Stimulated activated naive CD4-positive, alpha-beta T cell (primary cell): ENCODE results near the gene BACE2.
"Not testable (repeated sequence)": the region's sequence is repeated elsewhere in the genome, so short reads cannot be mapped to it uniquely, and the experiment has no call there.

ENCODE experiments used
- DNase-seq, 6 experiments: peaks; one replicate each; lab custom pipeline; 2025; lab: John Stamatoyannopoulos, UW

BACE2 gene

DNA sequence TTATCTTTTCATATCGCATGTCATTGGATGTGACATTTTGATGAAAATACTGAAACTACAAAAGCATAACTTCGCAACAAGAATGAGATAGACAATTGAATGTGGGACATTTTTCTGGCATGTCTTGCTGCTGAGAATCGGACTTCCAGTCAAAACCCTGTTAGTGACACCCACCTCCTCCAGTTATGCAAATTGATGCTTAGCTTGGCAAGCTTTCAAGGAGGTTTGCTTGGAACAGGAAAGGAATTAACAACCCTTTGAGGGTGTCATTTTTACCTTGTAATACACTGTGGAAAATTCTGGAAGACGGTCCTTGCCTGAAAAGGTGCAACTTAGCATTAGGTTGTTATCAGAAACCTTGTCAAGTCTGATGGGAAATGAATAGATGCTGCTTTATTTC, 109.9 kb downstream of the BACE2 start:
- no peak for DNase-seq

DNA sequence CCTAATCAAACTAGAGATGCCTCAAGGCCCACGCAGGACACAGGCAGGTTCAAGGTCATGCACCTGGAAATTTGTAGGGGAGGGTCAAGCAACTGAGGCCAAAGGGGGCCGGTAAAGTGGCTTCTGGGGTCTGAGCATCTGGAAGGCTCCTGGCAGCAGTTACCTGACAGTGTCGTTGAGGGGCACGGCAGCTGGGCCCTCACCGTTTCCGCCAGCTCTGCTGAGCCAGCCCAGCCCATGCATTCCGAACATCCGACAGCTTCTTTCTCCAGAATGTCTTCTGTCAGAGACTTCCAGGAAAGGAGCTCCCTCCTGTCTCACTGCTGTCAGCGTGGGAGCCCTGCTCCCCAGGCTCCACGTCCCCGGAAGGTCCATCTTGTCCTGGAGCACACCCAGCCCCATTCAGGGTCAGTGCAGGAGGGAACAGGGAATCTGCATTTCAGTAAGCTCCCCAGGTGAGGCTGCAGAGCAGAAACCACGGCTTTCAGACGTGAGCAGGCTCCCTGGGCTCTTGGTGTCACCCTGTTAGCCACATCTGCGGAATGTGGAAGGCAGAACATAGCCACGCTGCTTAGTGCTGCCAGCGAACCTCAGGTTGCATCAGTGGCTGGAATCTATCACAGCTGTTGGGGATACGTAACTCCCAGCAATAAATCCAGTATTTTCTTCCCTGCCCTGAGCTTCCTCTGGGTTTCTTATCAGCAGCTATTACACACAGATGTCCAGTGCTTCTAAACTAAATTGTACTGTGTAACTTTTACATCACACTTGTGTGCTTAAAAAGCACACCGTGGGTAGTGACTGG, 112.4 kb downstream of the BACE2 start:
- no peak for DNase-seq

DNA sequence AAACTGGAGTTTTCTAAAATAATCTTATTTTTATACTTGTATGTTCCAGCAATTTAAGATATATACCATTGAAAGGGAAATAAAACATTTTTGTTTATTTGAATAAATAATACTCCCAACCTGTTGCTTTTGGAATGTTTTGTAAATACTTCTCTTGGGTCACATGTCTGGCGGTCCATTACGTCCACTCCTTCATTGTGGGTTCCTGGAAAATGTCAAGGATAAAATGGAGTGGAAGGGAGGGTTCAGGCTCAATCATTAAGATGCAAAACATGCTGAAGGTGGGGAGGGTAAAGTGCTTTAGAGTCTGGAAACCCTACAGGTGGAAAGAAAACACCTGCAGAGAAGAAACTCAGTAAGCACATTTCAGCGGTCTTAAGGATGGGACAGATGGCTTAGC, 114.5 kb downstream of the BACE2 start:
- DNase-seq, result no peak

DNA sequence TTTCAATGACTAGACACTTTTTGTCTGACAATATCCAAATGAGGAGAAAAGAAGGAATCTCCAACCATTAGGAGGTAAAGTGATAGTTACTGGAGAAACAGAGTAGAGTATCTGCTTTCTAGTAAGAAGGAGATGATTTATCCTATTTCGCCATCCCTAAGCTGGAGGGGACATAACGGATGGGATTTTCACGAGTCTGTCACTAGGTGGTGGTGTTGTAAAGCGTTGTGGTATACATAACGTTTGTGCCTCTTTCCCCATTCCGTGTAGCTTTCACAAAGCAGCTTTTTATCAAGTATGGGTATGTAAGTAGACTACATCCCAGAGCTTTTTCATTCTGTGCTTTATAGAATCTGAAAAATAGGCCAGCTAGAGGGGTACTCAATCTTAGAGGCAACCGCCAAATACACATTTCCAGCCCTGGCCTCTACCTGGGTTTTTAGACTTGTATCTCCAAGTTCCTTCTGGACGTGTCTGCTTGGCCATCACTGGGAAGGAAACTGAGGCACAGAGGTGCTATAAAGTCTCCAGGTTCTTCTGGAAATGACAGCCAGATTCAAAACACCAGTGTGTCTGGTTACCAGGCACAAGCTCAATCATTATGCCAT, 115.4 kb downstream of the BACE2 start:
- DNase-seq, result peak in 5 of 6 experiments; percentile 20 to 80 (median 35)

DNA sequence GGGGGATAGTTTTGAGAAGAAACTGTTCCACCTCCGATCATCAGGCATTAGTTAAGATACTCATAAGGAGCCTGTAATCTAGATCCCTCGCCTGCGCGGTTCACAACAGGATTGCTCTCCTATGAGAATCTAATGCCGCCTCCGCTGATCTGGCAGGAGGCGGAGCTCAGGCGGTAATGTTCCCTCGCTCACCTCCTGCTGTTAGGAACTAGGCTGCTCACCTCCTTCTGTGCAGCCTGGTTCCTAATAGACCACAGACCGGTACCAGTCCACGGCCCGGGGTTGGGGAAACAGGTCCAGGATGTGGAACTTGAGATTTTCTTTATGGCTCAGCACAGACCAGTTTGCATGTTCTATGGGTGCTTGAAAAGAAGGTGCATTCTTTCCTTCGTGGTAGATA, 121.5 kb downstream of the BACE2 start:
- no peak for DNase-seq

DNA sequence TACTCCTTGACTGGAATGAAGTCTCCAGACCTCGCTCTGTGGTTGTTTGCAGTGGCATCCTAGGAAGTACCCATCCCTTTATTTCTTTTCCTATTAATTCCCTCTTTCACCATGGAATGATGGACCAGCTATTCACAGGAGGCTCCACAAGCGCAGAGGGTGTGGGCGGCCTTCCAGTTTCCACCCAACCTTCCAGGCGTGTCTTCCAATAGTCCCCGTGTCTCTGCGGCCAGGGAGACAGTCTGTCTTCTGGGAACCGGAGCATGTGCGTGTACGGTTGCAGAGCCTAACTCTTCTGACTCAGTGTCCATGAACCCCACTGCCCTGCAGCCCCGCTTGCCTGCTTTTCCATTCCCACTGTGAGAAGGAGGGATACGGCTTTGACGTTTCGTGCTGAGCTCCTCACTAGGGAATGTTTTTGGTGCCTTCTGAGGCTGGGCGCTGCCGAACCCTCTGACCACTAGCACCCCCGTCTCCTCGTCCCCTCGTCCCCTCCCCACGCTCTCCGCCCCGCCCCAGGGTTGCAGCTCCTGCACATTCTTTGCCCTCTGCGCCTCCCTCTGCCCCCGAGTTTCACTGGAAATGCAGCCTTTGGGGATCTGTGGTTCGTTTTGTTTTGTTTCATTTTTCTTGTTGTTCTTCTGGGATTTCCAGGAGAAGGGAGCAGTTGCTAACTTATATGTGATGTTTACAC, 122.3 kb downstream of the BACE2 start:
- no peak for DNase-seq

DNA sequence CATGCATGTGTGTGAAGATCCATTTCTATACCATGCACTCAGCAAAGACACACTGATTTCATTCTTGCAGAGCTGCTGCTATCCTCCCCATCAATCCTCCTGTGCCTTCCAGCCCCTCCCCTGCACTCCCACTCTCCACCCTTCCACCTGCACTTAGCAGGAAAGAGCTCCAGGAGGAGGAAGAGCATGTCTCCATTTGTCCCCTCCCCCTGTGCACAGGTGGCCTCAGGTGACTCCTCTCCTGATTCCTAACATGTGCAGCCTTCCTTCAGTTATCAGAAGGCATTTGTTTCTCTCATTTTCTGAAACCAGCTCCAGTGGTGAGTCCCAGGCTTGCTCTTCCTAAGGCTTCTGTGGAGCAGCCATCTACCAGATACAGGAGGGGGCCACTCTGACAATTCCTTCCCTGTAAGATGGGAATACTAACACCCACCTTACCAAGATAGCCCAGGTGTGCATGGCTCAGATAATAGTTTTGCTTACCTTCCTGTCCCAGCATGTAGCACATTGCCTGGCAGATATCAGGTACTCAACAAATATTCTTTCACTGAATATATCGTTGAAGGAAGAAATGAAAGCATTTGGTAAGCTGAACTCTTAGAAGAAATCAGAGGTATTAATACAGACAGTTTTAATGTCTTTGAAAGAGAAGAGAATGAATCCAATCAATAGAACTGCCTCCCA, 126.7 kb downstream of the BACE2 start:
- no peak for DNase-seq

DNA sequence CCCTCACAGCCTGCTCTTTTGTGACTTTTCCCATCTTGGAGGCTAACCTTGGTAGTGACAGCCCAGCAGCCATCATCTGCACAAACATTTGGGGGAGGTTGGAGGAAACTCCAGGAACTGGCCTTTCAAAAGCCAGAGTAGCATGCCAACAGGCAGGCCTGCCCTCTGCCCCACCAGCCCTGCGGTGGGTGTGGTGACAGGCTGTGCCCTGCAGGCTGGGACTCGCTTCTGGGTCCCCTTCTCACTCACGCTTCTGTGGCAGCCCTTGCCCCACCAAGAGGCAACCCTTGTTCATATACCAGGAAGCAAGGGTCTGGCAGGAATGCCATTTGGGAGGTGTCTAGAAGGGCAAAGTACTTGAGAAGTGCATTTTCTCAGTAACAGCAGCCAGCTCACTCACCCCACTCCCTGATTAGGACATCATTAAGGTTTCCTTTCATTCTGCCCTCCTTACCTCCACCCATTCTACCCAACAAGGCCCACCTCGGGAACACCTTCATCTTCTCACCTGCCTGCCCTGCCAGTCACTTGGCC, 127.8 kb downstream of the BACE2 start:
- DNase-seq, result no peak

DNA sequence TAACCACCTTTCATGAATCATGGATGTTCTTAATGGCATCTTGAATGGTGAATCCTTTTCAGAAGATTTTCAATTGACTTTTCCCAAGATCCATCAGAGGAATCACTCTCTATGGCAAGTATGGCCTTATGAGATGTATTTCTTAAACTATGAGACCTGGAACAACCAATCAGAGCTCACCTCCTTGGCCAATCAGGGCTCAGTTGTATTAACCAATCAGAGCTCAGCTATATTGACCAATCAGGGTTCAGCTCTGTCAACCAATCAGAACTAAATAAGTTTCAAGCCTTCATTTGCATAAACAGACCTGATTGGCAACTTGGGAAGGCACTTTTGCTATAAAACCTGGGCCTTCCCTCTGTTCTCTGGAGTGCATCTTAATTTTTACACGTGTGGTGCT, 135.0 kb downstream of the BACE2 start:
- DNase-seq, result no peak

DNA sequence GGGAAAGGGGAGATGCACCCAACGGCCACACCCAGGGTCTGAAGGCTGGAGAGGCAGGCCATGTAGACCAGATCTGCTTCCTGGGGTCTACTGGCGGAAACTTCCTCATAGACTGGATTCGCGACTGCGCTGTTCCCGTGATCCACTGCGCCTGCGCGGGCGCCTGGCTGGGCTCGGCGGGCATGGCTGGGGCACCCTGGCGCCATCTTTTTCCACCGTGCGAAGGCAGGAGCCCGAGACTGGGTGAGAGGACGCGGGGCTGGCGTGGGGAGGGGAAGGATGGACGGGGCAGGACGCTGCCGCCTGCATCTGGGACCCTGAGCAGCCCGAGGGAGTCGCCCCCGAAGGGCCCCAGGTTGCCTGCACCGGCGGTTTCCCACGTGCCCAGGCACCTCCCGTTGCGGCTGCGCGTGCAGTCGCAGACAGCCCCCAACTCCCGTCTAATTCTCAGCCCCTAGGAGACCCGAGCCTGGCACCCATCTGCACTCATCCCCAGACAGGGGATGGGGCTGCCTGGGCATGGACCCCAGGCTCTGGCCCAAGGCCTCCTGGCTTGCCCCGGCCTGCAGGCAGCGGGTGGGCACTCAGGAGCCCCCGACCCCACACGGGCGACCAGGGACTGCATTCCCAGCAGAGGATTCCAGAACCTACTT, 136.2 kb downstream of the BACE2 start:
- no peak for DNase-seq

DNA sequence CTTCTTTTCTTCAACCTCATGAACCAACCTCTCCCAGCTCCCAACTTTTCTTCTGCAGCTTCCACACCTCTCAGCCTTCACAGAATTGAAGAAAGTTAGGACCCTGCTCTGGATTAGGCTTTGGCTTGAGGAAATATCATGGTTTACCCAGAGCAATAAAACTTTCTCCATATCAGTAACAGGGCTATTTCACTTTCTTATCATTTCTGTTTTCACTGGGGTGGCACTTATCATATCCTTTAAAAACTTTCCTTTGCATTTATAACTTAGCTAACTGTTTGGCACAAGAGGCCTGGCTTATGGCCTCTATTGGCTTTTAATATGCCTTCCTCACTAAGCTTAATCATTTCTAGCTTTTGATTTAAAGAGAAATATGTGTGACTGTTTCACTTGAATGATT, 139.3 kb downstream of the BACE2 start:
- no peak for DNase-seq

DNA sequence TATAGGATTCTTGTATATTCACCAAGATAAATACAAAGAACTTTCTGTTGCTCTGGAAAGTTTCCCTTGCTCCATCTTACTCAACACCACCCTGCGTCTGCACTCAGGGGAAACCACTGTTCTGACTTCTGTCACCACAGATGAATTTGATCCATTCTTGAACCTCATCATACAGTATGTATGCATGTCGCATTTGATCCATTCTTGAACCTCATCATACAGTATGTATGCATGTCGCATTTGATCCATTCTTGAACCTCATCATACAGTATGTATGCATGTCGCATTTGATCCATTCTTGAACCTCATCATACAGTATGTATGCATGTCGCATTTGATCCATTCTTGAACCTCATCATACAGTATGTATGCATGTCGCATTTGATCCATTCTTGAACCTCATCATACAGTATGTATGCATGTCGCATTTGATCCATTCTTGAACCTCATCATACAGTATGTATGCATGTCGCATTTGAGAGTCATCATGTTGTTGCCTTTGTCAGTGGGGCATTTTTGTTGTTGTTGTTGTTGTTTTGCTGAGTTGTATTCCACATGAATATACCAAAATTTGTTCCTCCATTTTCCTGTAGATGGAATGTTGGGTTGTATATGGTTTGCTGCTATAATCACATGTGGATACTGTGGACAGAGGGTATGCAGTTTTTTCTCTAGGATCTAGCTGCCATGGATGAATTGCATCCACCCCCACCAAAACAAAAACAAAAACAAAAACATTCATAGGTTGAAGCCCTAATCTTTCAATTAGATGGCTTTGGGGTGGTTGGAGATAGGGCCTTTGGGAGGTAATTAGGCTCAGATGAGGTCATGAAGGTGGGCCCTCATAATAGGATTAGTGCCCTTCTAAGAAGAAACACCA, 145.6 kb downstream of the BACE2 start:
- DNase-seq, result not testable (repeated sequence)

DNA sequence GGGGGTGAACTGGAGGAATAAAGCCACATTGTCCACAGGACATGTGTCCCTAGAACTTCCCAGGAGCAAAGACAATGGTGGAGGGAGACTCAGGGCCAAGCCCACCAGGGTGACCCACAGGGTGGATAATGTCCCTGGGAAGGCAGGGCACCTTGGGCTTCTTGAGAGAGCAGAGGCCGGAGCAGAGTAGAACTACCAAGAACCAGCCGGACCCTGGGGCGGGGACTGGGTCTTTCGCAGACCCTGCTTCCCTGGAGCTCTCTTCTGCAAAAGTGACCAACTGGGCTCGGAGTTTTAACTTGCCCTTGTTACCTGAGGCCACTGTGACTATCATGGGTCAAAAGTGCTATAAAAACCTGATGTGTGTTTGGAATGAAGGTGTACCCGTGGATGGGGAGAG, 147.8 kb downstream of the BACE2 start:
- no peak for DNase-seq

DNA sequence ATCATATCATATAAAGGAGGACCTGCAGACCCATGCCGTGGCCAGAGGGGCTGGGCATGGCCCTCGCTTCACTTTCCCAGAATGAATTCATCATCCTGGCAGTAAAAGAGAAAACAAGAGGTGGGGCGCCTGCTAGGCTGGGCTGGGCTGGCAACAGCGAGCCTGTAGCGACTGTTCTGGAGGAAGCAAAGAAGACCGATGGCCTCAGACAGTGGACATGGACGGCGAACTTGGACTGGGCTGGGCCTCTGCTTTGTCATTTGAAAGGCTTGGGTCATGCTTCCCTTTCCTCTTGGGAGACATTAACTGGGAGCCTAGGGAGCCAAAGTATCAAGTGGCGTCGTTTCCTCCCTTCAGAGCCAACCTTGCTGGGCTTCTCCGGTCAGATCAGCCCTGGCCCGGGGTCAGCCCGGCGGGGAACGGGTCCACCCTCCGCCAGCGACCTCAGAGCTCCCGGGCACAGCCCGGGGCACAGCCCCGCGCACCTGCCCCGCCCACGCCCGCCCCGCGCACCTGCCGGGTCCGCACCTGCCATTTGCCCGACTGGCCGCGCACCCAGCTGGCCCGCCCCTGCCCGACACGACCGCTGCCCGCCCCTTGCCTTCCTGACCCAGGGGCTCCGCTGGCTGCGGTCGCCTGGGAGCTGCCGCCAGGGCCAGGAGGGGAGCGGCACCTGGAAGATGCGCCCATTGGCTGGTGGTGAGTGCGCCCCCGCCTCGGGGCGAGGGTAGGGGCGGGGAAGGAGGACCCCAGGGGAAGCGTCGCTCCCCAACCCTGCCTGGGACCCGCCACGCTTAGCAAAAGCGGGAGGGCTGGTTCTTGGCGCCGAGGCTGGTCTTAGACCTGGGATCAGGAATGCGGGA, 148.5 kb downstream of the BACE2 start, which contains the start of gene FAM3B:
Gene FAM3B, plus strand, starts transcription at position 602 of the 863 bp plus-strand sequence. Its CDS starts 79 bp downstream, at position 681.
- no peak for DNase-seq

DNA sequence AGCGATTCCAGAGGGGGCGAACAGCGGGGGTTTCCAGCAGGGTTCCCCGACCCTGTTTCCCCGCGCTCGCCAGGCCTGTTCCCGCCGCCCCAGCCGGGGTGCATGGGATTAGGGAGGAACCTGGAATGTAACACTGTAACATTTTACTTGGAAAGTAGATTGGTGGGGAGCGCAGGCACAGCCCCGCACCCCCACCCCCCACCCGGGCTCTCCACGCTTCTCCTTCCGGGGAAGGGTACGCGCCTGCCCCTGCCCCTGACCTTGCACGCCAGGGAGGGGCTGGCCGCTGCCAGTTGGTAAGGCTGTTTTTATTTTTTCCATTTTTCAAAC, 149.1 kb downstream of the BACE2 start:
- no peak for DNase-seq

DNA sequence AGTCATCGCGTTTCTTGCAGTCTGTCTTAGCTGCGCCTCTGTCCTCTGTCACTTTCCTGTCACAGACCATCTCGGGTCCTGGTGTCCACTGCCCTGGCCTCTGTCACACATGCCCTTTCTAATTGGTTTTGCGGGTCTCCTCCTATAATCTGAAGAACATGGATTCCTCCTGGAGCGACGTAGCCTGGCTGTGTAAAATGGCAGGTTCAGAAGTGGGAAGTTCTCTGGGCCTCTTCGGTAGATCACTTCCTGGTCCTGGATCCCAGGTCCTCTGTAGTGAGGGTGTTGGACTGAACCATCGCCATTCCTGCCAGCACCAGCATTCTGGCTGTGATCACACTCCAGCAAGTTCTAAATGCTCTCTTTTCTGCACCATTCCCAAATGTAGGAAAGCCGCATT, 149.5 kb downstream of the BACE2 start:
- no peak for DNase-seq

DNA sequence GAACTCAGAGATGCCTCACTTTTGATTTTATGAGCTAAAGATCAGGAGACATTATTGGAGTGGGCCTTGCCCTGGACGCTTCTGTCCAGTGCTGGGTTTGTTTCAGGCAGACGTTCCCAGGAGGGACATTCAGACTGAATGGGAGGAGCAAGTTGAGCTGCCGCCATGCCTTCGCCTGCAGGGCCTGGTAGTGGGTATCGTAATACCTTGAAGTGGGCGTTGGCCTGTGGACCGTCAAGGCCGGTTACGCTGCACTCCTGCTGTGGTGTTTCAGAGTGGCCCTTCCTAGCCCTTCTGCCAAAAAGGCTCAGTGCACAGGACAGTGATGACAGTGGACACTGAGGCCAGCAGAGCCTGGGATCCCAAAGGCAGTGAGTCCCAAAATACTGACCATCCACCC, 150.3 kb downstream of the BACE2 start:
- DNase-seq, result no peak

DNA sequence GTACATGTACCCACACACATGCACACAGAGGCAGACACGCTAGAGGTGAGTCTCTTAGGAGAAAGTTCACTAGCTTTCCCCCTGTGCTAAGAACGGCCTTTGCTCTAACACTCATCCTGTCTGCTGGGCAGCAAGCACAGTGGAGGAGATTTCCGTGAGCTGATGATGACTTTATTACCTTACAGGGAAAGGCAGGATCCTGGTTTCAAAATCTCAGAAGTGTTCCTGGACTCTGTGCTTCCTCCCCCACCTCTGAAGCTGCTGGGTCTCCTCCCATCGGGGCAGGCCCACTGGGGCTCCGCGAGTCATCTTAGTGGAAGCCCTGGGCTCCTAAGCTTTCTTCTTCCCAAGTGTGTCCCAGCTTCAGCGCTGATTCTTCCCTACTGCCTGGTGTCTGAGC, 151.3 kb downstream of the BACE2 start:
- DNase-seq, result no peak

DNA sequence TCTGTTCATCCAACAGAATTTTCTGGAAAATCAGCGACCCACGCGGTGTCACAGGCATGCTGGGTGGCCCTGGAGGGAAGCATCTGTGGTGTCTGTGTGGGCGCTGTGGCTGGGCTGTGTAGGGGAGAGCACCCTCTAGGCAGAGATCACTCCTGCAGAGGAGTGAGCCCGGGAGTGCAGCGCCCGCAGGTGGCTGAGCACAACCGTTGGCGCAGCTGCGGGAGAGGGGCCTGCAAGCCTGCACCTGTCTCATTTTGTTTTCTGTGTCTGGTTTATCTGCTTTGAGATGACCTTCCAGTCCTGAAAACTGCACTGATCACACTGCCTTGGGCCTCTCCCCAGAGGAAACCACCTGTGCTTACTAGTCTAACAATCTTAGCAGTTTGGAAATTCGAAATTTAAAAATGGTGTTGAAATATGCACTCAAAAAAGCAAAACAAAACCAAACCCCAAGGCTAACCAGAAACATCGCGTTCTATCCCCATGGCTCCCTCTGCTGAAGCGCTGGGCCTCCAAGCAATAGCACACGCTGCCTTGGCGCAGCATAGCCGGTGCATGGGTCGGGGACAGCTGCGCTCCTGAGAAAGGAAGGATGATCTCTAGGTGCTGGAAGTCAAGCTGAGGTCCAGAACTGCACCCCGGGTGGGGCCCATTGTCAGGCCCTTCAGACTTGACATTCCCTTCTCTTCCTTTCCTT, 153.4 kb downstream of the BACE2 start:
- peak in 2 of 6 experiments; percentile 7 to 36 for DNase-seq
